GM18867 (cell line): Measurements from ENCODE around the gene RPL39L.
"Not testable (repeated sequence)": the region's sequence is repeated elsewhere in the genome, so short reads cannot be mapped to it uniquely, and the experiment has no call there.

Source experiments
- ATAC-seq: cut with Tn5 transposase; IDR thresholded peaks from one replicate; pipeline ENCODE4 v1.9.1; 2021; ENCODE audit warnings: mild to moderate bottlenecking, moderate library complexity; ENCODE audit not compliant: unreplicated experiment

Gene RPL39L

GRCh38 chr3:187139895-187140253 lies 578 bp upstream of the RPL39L start:
- no peak for ATAC-seq

- ATAC-seq = no peak
These were observed 2.4 kb downstream of the RPL39L start for GRCh38 chr3:187136936-187137335.

DNA sequence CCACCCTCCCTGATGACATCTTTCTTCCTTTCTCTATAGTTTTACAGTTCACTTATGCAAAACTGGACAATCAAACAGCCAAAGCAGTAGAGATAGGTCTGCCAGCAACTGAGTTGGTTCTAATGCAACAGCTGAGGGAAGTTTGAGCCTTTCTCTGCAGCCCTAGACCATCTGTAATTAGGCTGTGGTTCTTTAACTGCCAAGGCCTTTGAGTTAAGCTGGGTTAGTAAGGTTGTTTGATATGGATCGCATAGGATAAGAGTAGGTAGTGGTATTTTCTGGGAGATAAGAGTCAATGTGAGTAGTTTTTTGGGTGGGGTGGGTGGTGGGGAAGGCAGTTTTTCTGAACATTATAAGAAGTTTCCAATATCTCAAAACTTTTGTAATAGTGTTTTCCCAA lies 3.0 kb downstream of the RPL39L start:
- ATAC-seq = no peak

DNA sequence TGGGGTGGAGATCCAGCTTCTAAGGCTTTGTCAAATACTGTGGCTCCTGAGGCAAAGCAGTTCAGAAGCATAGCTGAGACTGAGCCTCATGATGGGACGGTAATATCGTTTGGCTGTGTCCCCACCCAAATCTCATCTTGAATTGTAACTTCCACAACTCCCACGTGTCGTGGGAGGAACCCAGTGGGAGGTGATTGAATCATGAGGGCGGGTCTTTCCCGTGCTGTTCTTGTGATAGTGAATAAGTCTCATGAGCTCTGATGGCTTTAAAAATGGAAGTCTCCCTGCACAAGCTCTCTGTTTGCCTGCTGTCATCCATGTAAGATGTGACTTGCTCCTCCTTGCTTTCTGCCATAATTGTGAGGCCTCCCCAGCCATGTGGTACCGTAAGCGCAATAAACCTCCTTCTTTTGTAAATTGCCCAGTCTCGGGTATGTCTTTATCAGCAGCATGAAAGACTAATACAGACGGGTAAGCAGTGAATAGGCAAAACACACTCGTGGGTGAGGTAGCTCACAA lies 4.1 kb downstream of the RPL39L start:
- ATAC-seq = not testable (repeated sequence)

DNA sequence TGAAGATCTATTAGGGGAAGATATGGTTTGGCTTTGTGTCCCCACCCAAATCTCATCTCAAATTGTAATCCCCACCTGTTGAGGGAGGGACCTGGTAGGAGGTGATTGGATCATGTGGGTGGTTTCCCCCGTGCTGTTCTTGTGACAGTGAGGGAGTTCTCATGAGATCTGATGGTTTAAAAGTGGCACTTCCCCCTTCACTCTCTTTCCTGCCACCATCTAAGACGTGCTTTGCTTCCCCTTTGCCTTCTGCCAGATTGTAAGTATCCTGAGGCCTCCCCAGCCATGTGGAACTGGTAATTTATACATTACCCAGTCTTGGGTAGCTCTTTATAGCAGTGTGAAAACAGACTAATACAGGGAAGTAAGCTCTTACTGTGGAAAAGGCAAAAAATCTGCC lies 6.1 kb downstream of the RPL39L start:
- ATAC-seq = not testable (repeated sequence)

DNA sequence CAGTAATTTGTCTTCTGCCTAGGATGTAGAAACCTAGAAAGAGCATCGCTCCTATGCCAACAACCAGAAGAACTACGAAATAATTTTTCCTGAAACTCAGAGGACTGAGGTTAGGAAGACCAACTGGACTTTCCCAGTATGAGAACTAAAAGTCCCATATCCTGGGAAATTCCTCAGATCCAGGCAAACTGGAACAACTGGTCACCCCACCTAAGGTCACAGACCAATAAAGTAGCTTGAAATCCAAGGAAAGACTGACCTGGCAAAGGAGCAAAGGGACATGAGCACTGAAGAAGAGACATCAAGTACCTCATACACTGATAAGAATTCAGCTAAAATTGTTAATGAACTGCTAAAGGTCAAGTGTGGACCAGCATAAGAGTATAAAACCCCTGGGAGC lies 6.6 kb downstream of the RPL39L start:
- no peak for ATAC-seq

DNA sequence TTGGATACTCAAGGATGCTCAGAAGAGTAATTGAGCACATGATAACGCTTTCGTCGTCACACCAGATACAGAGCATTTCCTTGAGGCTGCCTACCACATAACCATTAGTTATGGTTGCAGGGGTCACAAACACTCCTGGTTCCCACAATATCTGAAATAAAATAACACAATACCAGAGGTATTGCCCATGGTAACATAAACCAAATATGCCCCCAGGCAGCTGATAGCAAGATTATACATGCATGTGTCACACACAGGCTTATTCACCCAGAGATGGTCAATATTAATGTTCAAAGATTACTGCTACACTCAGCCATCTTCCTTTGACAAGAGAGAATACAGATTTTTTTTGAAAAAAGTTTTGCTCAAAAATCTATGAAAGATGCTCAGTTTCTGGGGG lies 7.3 kb downstream of the RPL39L start:
- no peak for ATAC-seq

DNA sequence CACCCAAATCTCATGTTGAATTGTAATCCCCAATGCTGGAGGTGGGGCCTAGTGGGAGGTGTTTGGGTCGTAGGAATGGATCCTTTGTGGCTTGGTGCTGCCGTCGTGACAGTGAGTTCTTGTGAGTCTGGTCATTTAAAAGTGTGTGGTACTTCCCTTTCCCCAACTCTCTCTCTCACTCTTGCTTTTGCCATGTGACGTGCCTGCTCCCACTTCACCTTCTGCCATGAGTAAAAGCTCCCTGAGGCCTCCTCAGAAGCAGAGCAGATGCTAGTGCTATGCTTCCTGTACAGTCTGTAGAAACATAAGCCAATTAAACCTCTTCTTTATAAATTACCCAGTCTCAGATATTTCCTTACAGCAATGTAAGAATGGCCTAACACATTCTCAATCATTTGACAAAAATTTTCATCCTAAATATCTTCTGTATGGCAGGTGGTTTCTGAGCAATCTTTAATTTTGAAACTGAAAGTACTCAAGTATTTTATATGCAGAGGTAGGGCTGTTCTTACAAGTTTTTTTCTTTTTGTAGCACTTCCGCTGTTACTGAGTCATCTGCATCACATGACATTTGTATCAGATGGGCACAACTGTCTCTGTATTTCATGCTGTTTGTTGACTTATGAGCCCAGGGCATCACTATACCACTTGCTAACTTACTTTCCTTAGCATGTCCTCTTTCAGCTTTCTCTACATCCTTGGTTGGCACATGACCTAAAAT lies 8.8 kb downstream of the RPL39L start:
- ATAC-seq = peak; percentile 83

GRCh38 chr3:187125319-187126031 lies 13.8 kb downstream of the RPL39L start:
- ATAC-seq = peak; percentile 50

DNA sequence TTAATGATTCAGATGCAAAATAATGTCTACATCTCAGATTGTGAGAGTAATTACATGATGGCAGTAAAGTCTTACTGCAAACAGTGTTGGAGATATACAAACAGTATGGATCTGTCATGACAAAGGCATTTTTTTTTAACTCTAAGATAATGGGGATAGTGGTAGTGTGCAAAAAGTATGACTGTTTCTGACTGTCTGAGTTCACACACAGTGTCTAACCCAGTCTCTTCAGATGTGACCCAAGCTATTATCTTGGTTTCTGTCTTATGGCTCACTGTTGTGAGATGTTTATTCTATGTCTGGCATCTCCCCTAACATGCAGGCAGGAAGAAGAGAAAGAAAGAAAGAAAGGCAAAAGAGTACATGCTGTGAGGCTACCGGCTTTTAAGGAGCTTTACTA lies 17.0 kb downstream of the RPL39L start:
- ATAC-seq = no peak

DNA sequence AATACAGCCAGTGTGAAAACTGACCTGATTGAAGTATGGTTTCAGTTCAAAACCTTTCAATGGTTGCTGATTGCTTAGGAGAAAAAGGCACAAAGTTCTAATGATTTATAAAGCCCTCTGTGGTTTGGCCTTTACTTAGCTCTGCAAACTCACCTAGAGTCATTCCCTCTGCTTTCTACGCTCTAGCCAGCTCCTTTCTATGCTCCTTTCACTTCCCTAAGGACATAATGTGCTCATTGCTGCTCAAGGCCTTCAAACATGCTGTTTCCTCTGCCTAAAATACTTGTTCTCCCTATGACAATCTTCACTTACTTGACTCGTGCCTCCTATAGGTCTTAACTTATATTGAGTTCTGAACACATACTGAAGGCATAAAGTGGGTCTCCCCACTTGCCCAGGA lies 19.0 kb downstream of the RPL39L start:
- no peak for ATAC-seq

DNA sequence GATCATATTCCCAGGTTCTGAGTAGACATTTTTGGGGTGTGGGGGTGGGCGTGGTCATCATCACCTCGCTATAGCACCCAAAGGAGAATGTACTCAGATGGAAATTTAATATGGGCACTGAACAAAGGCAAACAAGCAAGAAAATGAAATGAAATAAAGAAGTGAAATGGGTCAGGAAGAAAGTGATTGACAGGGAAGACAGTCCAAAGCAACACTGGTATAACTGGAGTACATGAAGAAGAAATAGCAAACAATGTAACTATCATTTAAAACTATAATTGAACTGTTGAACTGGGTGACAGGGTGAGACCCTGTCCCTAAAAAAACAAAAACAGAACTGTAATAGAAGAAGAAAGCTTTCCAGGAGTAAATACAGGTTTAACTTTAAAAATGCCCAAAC lies 24.8 kb downstream of the RPL39L start:
- no peak for ATAC-seq

- no peak for ATAC-seq
These were observed 26.1 kb downstream of the RPL39L start for GRCh38 chr3:187112934-187113793.

DNA sequence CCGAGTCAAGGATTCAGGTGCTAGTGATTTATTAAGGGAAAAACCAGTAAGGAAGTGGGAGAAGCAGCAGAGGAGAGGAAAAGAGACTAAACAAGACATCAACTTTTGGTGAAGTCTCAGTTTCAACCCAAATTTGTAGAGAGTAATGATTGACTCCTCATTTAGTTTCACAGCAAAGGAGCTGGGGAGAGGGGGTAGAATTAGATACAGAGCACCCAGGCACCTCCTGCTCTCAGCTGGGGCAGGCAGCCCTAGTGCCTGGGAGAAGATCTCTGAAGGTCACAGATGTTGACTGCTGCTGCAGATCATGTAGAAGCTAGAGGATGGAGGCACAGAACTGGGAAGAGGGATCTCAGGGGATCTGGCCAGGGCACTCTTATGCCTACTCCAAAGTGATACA lies 29.1 kb downstream of the RPL39L start:
- ATAC-seq = no peak

DNA sequence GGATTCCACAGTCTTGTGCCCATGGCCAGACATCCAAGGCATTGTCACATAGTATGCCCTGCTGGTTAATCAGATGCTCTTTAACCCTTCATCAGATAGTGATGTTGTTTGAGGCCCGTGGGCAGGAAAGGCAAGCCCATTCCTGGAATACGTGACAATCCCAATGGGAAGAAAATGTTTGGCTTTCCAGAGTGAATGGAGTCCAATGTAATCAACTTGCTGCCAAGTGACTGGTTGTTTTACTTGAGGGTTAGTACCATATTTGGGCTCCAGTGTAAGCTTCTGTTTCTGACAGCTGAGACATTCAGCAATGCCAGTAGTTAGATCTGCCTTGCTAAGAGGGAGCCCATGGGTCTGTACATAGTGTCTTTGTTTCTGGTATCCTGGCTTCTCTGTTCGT lies 31.3 kb downstream of the RPL39L start:
- no peak for ATAC-seq

DNA sequence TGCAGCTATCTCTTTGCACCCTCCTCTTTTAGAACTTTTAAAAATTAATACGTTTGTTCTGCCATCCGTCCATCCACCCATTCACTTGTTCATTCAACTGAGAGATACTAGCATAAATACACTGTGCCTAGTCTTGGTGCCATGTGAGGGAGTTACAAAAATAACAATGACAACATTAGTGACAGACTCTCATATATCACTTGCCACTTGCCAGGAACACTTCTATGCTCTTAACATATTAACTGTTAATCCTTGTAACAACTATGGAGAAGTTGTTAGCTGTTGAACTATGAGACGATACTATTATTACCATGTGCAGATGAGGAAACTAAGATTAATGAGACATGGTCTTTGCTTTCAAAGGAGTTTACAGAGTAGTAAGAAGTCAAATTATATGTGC lies 33.6 kb downstream of the RPL39L start:
- no peak for ATAC-seq

GRCh38 chr3:187104933-187105332 lies 34.4 kb downstream of the RPL39L start:
- no peak for ATAC-seq

DNA sequence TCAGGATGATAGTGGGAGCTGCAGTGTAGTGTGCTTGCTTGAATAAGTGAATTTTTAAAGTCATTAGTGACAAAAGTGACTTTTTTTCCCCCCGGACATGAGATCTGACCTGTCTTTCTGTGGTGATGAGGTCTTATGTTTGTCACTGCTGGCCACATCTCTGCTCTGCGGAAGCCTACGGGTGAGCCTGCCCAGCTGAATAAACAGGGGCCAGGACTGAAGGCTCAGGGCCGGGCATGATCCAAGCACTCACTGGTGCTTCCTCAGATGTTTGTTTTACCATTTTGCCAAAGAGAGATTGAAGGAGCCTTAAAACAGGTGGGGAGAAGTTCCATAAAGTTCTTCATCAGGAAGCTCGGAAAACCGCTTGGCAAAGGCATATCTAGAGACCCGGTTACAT lies 35.0 kb downstream of the RPL39L start:
- ATAC-seq = no peak

DNA sequence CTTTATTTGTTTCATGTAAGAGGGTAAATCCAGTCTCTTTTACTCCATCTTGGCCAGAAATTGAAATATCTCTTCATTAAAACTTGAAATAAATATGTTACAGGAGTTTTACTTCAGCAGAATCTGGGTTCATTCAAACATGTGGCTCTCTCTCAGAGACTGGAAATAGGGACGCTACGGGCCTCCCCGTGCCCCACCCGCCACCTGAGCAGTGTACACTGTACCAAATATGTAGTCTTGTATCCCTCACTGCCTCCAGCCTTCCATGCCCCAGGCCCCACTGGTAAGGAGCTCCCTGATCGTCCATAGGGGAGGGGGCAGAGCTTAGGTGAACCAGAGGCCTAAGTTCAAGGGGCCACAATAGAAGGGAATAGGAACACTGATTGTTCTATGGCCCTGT lies 36.0 kb downstream of the RPL39L start:
- ATAC-seq = no peak

- ATAC-seq = no peak
These were observed 37.1 kb downstream of the RPL39L start for GRCh38 chr3:187102073-187102634.
